ENCODE results near the gene CENPX.

The CENPX gene

GRCh38 chr17:82035956-82036633 is 13.4 kb upstream of the CENPX start:
- TF ChIP-seq YY1 (IDR thresholded peaks at IDR 0.05; ENCODE audit: low read depth) (no peak), MAX (IDR thresholded peaks at IDR 0.05) (no peak), EP300 (IDR thresholded peaks at IDR 0.05; ENCODE audit: borderline replicate concordance) (no peak), NFIC (IDR thresholded peaks at IDR 0.05) (no peak)

- TF ChIP-seq NFIC (IDR thresholded peaks at IDR 0.05) = no peak
Measured at GRCh38 chr17:82035488-82035887, 12.8 kb upstream of the CENPX start.

- TF ChIP-seq NFIC (IDR thresholded peaks at IDR 0.05) (no peak), EGR1 (IDR thresholded peaks at IDR 0.05) (no peak), USF1 (IDR thresholded peaks at IDR 0.05) (no peak), RAD21 (IDR thresholded peaks at IDR 0.05; ENCODE audit: low read depth) (no peak), ZBTB7A (IDR thresholded peaks at IDR 0.05; ENCODE audit: low read depth) (no peak), REST (IDR thresholded peaks at IDR 0.05; ENCODE audit: low read depth) (no peak), YY1 (IDR thresholded peaks at IDR 0.05; ENCODE audit: low read depth) (no peak), FOXM1 (IDR thresholded peaks at IDR 0.05; ENCODE audit: borderline replicate concordance, low read depth) (no peak), CREB1 (IDR thresholded peaks at IDR 0.05; ENCODE audit: low read depth) (no peak), TEAD4 (IDR thresholded peaks at IDR 0.05) (no peak), EP300 (IDR thresholded peaks at IDR 0.05; ENCODE audit: borderline replicate concordance) (no peak), CEBPB (IDR thresholded peaks at IDR 0.05) (no peak), TAF1 (IDR thresholded peaks at IDR 0.05; ENCODE audit: low read depth) (no peak), TCF12 (IDR thresholded peaks at IDR 0.05; ENCODE audit: low read depth) (no peak), MAX (IDR thresholded peaks at IDR 0.05) (no peak)
Measured at GRCh38 chr17:82034371-82035011, 11.8 kb upstream of the CENPX start.

- TF ChIP-seq TEAD4 (IDR thresholded peaks at IDR 0.05) = no peak
- TF ChIP-seq EGR1 (IDR thresholded peaks at IDR 0.05) = no peak
- TF ChIP-seq REST (IDR thresholded peaks at IDR 0.05; ENCODE audit: low read depth) = no peak
- TF ChIP-seq EP300 (IDR thresholded peaks at IDR 0.05; ENCODE audit: borderline replicate concordance) = no peak
- TF ChIP-seq NFIC (IDR thresholded peaks at IDR 0.05) = no peak
- TF ChIP-seq TAF1 (IDR thresholded peaks at IDR 0.05; ENCODE audit: low read depth) = no peak
- TF ChIP-seq FOXM1 (IDR thresholded peaks at IDR 0.05; ENCODE audit: borderline replicate concordance, low read depth) = no peak
- TF ChIP-seq USF1 (IDR thresholded peaks at IDR 0.05) = no peak
- TF ChIP-seq TCF12 (IDR thresholded peaks at IDR 0.05; ENCODE audit: low read depth) = no peak
Measured at GRCh38 chr17:82033359-82034085, 10.8 kb upstream of the CENPX start.

- no peak for TF ChIP-seq CEBPB (IDR thresholded peaks at IDR 0.05)
- TF ChIP-seq ZBTB7A (IDR thresholded peaks at IDR 0.05; ENCODE audit: low read depth) = peak; percentile 59; the same call in 1 of the 2 replicates
Measured at GRCh38 chr17:82031885-82032627, 9.4 kb upstream of the CENPX start.
